K562 (cell line): ENCODE data around the gene HDLBP. TPM values are rescaled to one million over a fixed set of nuclear protein-coding genes. Genes with fewer than 3 reads are reported as not detected.

Experiments
- ATAC-seq: fragments of 200-7000 bp; cut with Tn5 transposase; 3 replicates; pipeline ENCODE4 v1.9.1; 2020; ENCODE audit warnings: moderate library complexity
- BruUV-seq: library from RNA; stranded (reverse); fragments of 400-500 nt; replicated peaks from 2 replicates; lab custom pipeline; 2021; lab: Mats Ljungman, UMichigan
- CTCF ChIA-PET: fragments of 300-600 bp; formaldehyde crosslinking; extraction: SDS; loops from one replicate; lab custom pipeline; 2021; ENCODE audit warnings: low intra/inter-chr PET ratio; lab: Yijun Ruan, JAX
- POLR2A ChIA-PET: fragments of 300-600, 350-650 bp; sonication (Branson Sonifier 250); formaldehyde crosslinking; extraction: SDS; loops from one replicate; lab custom pipeline; 2021; ENCODE audit warnings: antibody characterized with exemption, inconsistent platforms; lab: Yijun Ruan, JAX
- DNase-seq, 4 experiments: peaks; one replicate each; pipeline versions ENCODE4 v3.0.0 to v3.0.0-alpha.2; 2011 to 2018; ENCODE audit warnings: low spot score in 3 of 4, mixed read lengths in 3 of 4; ENCODE audit errors: extremely low read depth in 1 of 4
- FAIRE-seq: peaks from 2 replicates; lab custom pipeline; 2011; peaks lifted over from hg19 to GRCh38; lab: Jason Lieb, UNC
- H2AFZ ChIP-seq: 2 replicates; pipeline ENCODE4 v1.6.0; 2011; ENCODE audit warnings: low read depth, low read length, control low read depth, inconsistent platforms
- H3K27ac ChIP-seq: fragments of 200-600 bp; 3 replicates; pipeline ENCODE4 v1.8.0; 2011; ENCODE audit warnings: low read depth, mild to moderate bottlenecking, control low read depth, inconsistent platforms, low read length, moderate library complexity, mixed read lengths; ENCODE audit errors: extremely low read depth
- H3K27me3 ChIP-seq, 2 experiments: fragments of 300-600 bp in 1 of 2; 2 replicates in 1 of 2; 3 replicates in 1 of 2; pipeline versions ENCODE4 v1.6.0 to v1.8.0; 2011; ENCODE audit warnings: inconsistent platforms in 2 of 2, low read length in 2 of 2, mild to moderate bottlenecking in 1 of 2, mixed read lengths in 1 of 2, moderate library complexity in 1 of 2; ENCODE audit not compliant: control insufficient read depth in 2 of 2, insufficient read depth in 2 of 2
- H3K36me3 ChIP-seq: fragments of 300-600 bp; 3 replicates; pipeline ENCODE4 v1.8.0; 2011; ENCODE audit warnings: mild to moderate bottlenecking, low read length, inconsistent platforms; ENCODE audit not compliant: control insufficient read depth, insufficient read depth
- H3K4me1 ChIP-seq, 2 experiments: fragments of 200-600 bp in 1 of 2; replicated peaks in 1 of 2; 2 replicates in 1 of 2; 3 replicates in 1 of 2; pipeline versions ENCODE4 v1.5.1 to v1.8.0; 2011; ENCODE audit warnings: inconsistent platforms in 2 of 2, low read length in 2 of 2, mild to moderate bottlenecking in 1 of 2, mixed read lengths in 1 of 2, moderate library complexity in 1 of 2; ENCODE audit not compliant: control insufficient read depth in 2 of 2, insufficient read depth in 2 of 2
- H3K4me2 ChIP-seq: 2 replicates; pipeline ENCODE4 v1.6.1; 2011; ENCODE audit warnings: low read length, control low read depth, inconsistent platforms, mixed read lengths; ENCODE audit not compliant: insufficient read depth
- H3K4me3 ChIP-seq: fragments of 200-600 bp; sonication (generic), shearing (Covaris generic); 2 replicates; pipeline ENCODE4 v1.5.1; 2016; ENCODE audit warnings: control low read depth, inconsistent platforms
- H3K79me2 ChIP-seq: fragments of 200-600 bp; 3 replicates; pipeline ENCODE4 v1.8.0; 2011; ENCODE audit warnings: low read length, inconsistent platforms; ENCODE audit not compliant: control insufficient read depth, insufficient read depth
- H3K9ac ChIP-seq, 2 experiments: 2 replicates each; pipeline versions ENCODE4 v1.6.0 to v1.6.1; 2011; ENCODE audit warnings: low read depth in 2 of 2, low read length in 2 of 2, control low read depth in 1 of 2, inconsistent platforms in 1 of 2, mild to moderate bottlenecking in 1 of 2, mixed read lengths in 1 of 2; ENCODE audit not compliant: insufficient read depth in 1 of 2
- H3K9me1 ChIP-seq: one replicate; pipeline ENCODE4 v1.6.0; 2011; ENCODE audit warnings: inconsistent platforms, mild to moderate bottlenecking, low read length, moderate library complexity; ENCODE audit not compliant: control insufficient read depth, insufficient read depth
- H3K9me3 ChIP-seq: replicated peaks from 2 replicates; pipeline ENCODE4 v1.5.1; 2011; ENCODE audit warnings: low read depth, low read length, inconsistent platforms; ENCODE audit not compliant: control insufficient read depth, insufficient read depth
- H4K20me1 ChIP-seq: replicated peaks from 2 replicates; pipeline ENCODE4 v1.6.1; 2011; ENCODE audit warnings: low read length, inconsistent platforms, mixed read lengths; ENCODE audit not compliant: control insufficient read depth, insufficient read depth
- COPS2 ChIP-seq: fragments of 450-650 bp; conservative IDR thresholded peaks from 2 replicates; pipeline ENCODE4 v1.6.1; 2016; ENCODE audit warnings: mild to moderate bottlenecking, moderate library complexity
- CREB1 ChIP-seq, 2 experiments: sonication (generic) in 1 of 2; formaldehyde crosslinking in 1 of 2; IDR thresholded peaks; 2 replicates each; pipeline versions ENCODE4 v1.6.1 to v1.8.0; 2012 to 2022; ENCODE audit warnings: inconsistent platforms in 1 of 2, mild to moderate bottlenecking in 1 of 2, missing genetic modification reagents in 1 of 2, moderate library complexity in 1 of 2
- CTCF ChIP-seq, 3 experiments: IDR thresholded peaks in 2 of 3; conservative IDR thresholded peaks in 1 of 3; 2 replicates each; pipeline ENCODE4 v1.5.1; 2011 to 2012; ENCODE audit warnings: low read length in 3 of 3, mild to moderate bottlenecking in 3 of 3, control low read depth in 2 of 3, improper control_type of control experiment in 1 of 3, inconsistent platforms in 1 of 3, low read depth in 1 of 3, mixed read lengths in 1 of 3, moderate library complexity in 1 of 3; ENCODE audit not compliant: insufficient read depth in 2 of 3
- E2F8 ChIP-seq: fragments of 450-650 bp; IDR thresholded peaks from 2 replicates; pipeline ENCODE4 v1.7.1; 2018; ENCODE audit warnings: mild to moderate bottlenecking, low read depth; ENCODE audit not compliant: partially characterized antibody
- FOXM1 ChIP-seq, 2 experiments: fragments of 450-650 bp in 1 of 2; sonication (generic) in 1 of 2; formaldehyde crosslinking in 1 of 2; IDR thresholded peaks; 2 replicates each; pipeline versions ENCODE4 v1.6.1 to v1.9.0; 2017 to 2022; ENCODE audit warnings: low read depth in 2 of 2, mild to moderate bottlenecking in 2 of 2, missing genetic modification reagents in 1 of 2, moderate library complexity in 1 of 2
- GTF2A2 ChIP-seq: IDR thresholded peaks from 2 replicates; pipeline ENCODE4 v1.6.1; 2016; ENCODE audit warnings: mild to moderate bottlenecking, missing genetic modification characterization, missing compliant biosample characterization
- HDAC1 ChIP-seq, 2 experiments: fragments of 450-650 bp; IDR thresholded peaks; 2 replicates each; pipeline ENCODE4 v1.6.1; 2016 to 2017; ENCODE audit warnings: inconsistent platforms in 1 of 2, mild to moderate bottlenecking in 1 of 2, moderate library complexity in 1 of 2
- KAT8 ChIP-seq: fragments of 450-650 bp; IDR thresholded peaks from 2 replicates; pipeline ENCODE4 v1.6.1; 2016; ENCODE audit warnings: low read depth, mild to moderate bottlenecking
- LCOR ChIP-seq: sonication (generic); formaldehyde crosslinking; IDR thresholded peaks from 2 replicates; pipeline ENCODE4 v1.8.0; 2022; ENCODE audit warnings: mild to moderate bottlenecking, missing genetic modification reagents
- MCM5 ChIP-seq: fragments of 450-650 bp; IDR thresholded peaks from 2 replicates; pipeline ENCODE4 v1.6.1; 2016; ENCODE audit warnings: low read depth
- NR2C1 ChIP-seq, 2 experiments: fragments of 450-650 bp; IDR thresholded peaks; 2 replicates each; pipeline ENCODE4 v1.6.1; 2017; ENCODE audit warnings: mild to moderate bottlenecking in 2 of 2, antibody characterized with exemption in 1 of 2, inconsistent platforms in 1 of 2, missing compliant biosample characterization in 1 of 2, missing genetic modification characterization in 1 of 2
- PKNOX1 ChIP-seq: fragments of 450-650 bp; IDR thresholded peaks from 2 replicates; pipeline ENCODE4 v1.6.1; 2016
- TAF7 ChIP-seq: fragments of 450-650 bp; IDR thresholded peaks from 2 replicates; pipeline ENCODE4 v1.6.1; 2016; ENCODE audit warnings: missing genetic modification characterization, missing compliant biosample characterization
- TBP ChIP-seq: optimal IDR thresholded peaks from 2 replicates; pipeline ENCODE3; 2011; ENCODE audit warnings: low read depth, low read length, improper control_type of control experiment
- ZNF121 ChIP-seq: sonication (generic); formaldehyde crosslinking; conservative IDR thresholded peaks from 2 replicates; pipeline ENCODE4 v1.8.0; 2022; ENCODE audit warnings: missing genetic modification reagents
- ZNF197 ChIP-seq: fragments of 200-800 bp; sonication (Bioruptor generic); IDR thresholded peaks from 2 replicates; pipeline ENCODE4 v1.6.1; 2016; ENCODE audit warnings: low read depth, missing genetic modification characterization, missing compliant biosample characterization
- ZNF408 ChIP-seq: fragments of 250-450 bp; sonication (Bioruptor Pico); IDR thresholded peaks from 2 replicates; pipeline ENCODE4 v1.4.0; 2020; ENCODE audit warnings: low read depth, mild to moderate bottlenecking, moderate library complexity
- ZNF436 ChIP-seq: fragments of 250-450, 450-650 bp; sonication (Bioruptor Pico); formaldehyde crosslinking; IDR thresholded peaks from 2 replicates; pipeline ENCODE4 v1.7.0; 2020; ENCODE audit warnings: mild to moderate bottlenecking
- WGBS: fragments of 100-300 bp; shearing (Covaris generic); methylation state at CpG from one replicate; pipeline ENCODE4 v1.1.6; 2016; ENCODE audit warnings: low coverage, mixed read lengths; ENCODE audit not compliant: insufficient coverage; ENCODE audit errors: missing lambda C conversion rate; 5-methylcytosine and 5-hydroxymethylcytosine counted together
- in situ Hi-C: fragments of 300-500 bp; cut with MboI; formaldehyde crosslinking; loops from 4 replicates; pipeline ENCODE4 v1.15.0; 2018; ENCODE audit warnings: inconsistent platforms, mixed read lengths
- intact Hi-C: fragments of 100-400 bp; cut with micrococcal nuclease; formaldehyde crosslinking; loops from 2 replicates; pipeline ENCODE4 v1.14.2; 2022
- polyA plus RNA-seq, 8 experiments: library from polyadenylated mRNA; depleted of rRNA in 4 of 8; stranded (reverse) in 5 of 8; unstranded in 3 of 8; fragments of >200 nt; fragmentation: Nextera tagmentation in 2 of 8; fragmentation: Illumina TruSeq in 1 of 8; extraction: Ambion mirVana in 2 of 8; extraction: Trizol in 1 of 8; gene quantifications; 2 replicates each; pipeline versions ENCODE4 v1.2.1 to v1.2.3, GENCODE V29; 2011 to 2014; ENCODE audit warnings: inconsistent platforms in 1 of 8, missing spikeins in 1 of 8
- total RNA-seq, 7 experiments: library from RNA; depleted of rRNA in 6 of 7; stranded (reverse); fragments of >200 nt in 6 of 7; fragmentation: Illumina TruSeq in 2 of 7; extraction: Trizol in 2 of 7; gene quantifications; 2 replicates each; pipeline versions ENCODE4 v1.2.1 to v1.2.3, GENCODE V29; 2011 to 2021; ENCODE audit warnings: low replicate concordance in 1 of 7

Gene HDLBP
- total and polyA plus RNA-seq, 9 of the 15 experiments (the other 6 are each of a cell fraction or from before 2014, with no cell fraction given): 24.4 to 378 (median 146) TPM

DNA sequence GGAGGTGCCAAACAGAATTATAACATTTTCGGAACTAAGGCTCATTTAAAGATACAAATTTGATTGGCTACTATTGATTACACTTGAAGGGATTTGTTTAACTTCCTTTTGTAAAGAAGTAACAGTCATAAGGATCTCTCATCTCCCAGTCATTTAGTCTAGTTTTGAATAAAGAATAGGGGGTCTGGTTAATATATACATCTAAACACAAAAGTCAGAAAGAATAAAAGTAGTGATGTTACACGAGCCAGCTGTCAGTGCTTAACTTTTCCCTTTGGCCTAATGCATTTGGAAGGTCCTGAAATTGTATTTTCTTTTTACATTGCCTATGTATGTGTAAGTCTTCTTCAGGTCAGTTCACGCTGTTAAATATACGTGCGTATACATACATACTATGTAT, 8.3 kb upstream of the HDLBP start:
- Histone ChIP-seq H3K9ac (no peak overlapping the region), H3K9me3 (no peaks in the 10 kb centered on the region), H3K79me2 (peaks cover 79% of the 10 kb centered on the region), H3K4me1 (peaks cover 0 to 12% of the 10 kb centered on the region in 2 experiments; a peak in 3 of 5 replicates), H4K20me1 (0 out of 2 replicates have a peak, but pooled peaks cover 5% of the 10 kb centered on the region), H3K36me3 (peaks cover 63% of the 10 kb centered on the region), H3K27me3 (no peaks in the 10 kb centered on the region), H3K4me3 (no peak overlapping the region), H3K27ac (no peak overlapping the region), H3K9me1 (no peaks in the 10 kb centered on the region), H3K4me2 (no peak overlapping the region), H2AFZ (no peak overlapping the region)
- 91% methylated on average over 5 of the region's 5 CpGs for WGBS
- ChIA-PET CTCF (no interaction called here), POLR2A (interaction anchor here (0.6 to 0.7 kb wide), 2 partner anchors 168 to 1056 kb away, joined by 3 read pairs; no protein-coding TSS in a partner anchor)
- TF ChIP-seq LCOR (CRISPR knock-in tag) (no peak), GTF2A2 (no peak), NR2C1 (IDR thresholded peaks at IDR 0.05) (no peak), NR2C1 (tag; IDR thresholded peaks at IDR 0.05) (no peak), KAT8 (no peak), TAF7 (no peak), PKNOX1 (no peak), ZNF197 (no peak), ZNF121 (CRISPR knock-in tag) (no peak), ZNF436 (CRISPR knock-in tag) (no peak), TBP (no peak), COPS2 (no peak), CREB1 (IDR thresholded peaks at IDR 0.05) (no peak), CREB1 (CRISPR knock-in tag; IDR thresholded peaks at IDR 0.05) (no peak), MCM5 (no peak), FOXM1 (IDR thresholded peaks at IDR 0.05; ENCODE audit: low read depth) (no peak), FOXM1 (CRISPR knock-in tag; IDR thresholded peaks at IDR 0.05; ENCODE audit: low read depth) (no peak), HDAC1 (IDR thresholded peaks at IDR 0.05) (no peak), ZNF408 (CRISPR knock-in tag) (no peak), CTCF (IDR thresholded peaks at IDR 0.05 in 2 of 3, conservative IDR thresholded peaks at IDR 0.05 in 1 of 3; ENCODE audit: insufficient read depth in 2 of 3, low read depth in 1 of 3, low read length in 3 of 3) (no peak), E2F8 (no peak)
- no TSS peak for BruUV-seq
- no peak for FAIRE-seq
- no peak for ATAC-seq
- in situ Hi-C loops (no loop called here), intact Hi-C loops (no loop called here)
- no peak for DNase-seq
